ENCODE results near the gene SLC30A2. TPM values are rescaled to one million over a fixed set of nuclear protein-coding genes. Genes with fewer than 3 reads are reported as not detected.

Gene SLC30A2
- total RNA-seq, 1 experiment from 2014 or later = not detected

Other genes starting within 250 kb of the SLC30A2 start
- 85.1 TPM for gene SELENON, start 245.9 kb downstream of the SLC30A2 start, total RNA-seq (2021; ENCODE audit: unreplicated experiment)
- gene MTFR1L, start 226.2 kb downstream of the SLC30A2 start, total RNA-seq (2021; ENCODE audit: unreplicated experiment) = 35.8 TPM
- gene AUNIP, start 186.7 kb downstream of the SLC30A2 start, total RNA-seq (2021; ENCODE audit: unreplicated experiment) = 12.1 TPM
- gene PAQR7, start 170.4 kb downstream of the SLC30A2 start, total RNA-seq (2021; ENCODE audit: unreplicated experiment) = 13.1 TPM
- 368 TPM for gene STMN1, start 139.7 kb downstream of the SLC30A2 start, total RNA-seq (2021; ENCODE audit: unreplicated experiment)
- 13.0 TPM for gene PAFAH2, start 48.1 kb downstream of the SLC30A2 start, total RNA-seq (2021; ENCODE audit: unreplicated experiment)
- 0.15 TPM for gene EXTL1, start 24.3 kb downstream of the SLC30A2 start, total RNA-seq (2021; ENCODE audit: unreplicated experiment)
- not detected for gene TRIM63, start 21.5 kb upstream of the SLC30A2 start, total RNA-seq (2021; ENCODE audit: unreplicated experiment)
- gene PDIK1L, start 65.7 kb upstream of the SLC30A2 start, total RNA-seq (2021; ENCODE audit: unreplicated experiment) = 8.8 TPM
- 0.34 TPM for gene FAM110D, start 113.0 kb upstream of the SLC30A2 start, total RNA-seq (2021; ENCODE audit: unreplicated experiment)
- not detected for gene C1orf232, start 122.8 kb upstream of the SLC30A2 start, total RNA-seq (2021; ENCODE audit: unreplicated experiment)
- 62.4 TPM for gene ZNF593, start 123.8 kb upstream of the SLC30A2 start, total RNA-seq (2021; ENCODE audit: unreplicated experiment)
- gene ZNF593OS, start 125.7 kb upstream of the SLC30A2 start, total RNA-seq (2021; ENCODE audit: unreplicated experiment) = not detected
- 26.6 TPM for gene CNKSR1, start 131.4 kb upstream of the SLC30A2 start, total RNA-seq (2021; ENCODE audit: unreplicated experiment)
- not detected for gene CATSPER4, start 144.5 kb upstream of the SLC30A2 start, total RNA-seq (2021; ENCODE audit: unreplicated experiment)
- gene CEP85, start 188.1 kb upstream of the SLC30A2 start, total RNA-seq (2021; ENCODE audit: unreplicated experiment) = 37.2 TPM
- gene SH3BGRL3, start 234.0 kb upstream of the SLC30A2 start, total RNA-seq (2021; ENCODE audit: unreplicated experiment) = 112 TPM